SK-N-SH (cell line): ENCODE data around the gene ADAMTS19. TPM values are rescaled to one million over a fixed set of nuclear protein-coding genes. Genes with fewer than 3 reads are reported as not detected.

Experiments
- CTCF ChIA-PET: fragments of 300-600, 350-600 bp; formaldehyde crosslinking; extraction: SDS; loops from one replicate; lab custom pipeline; 2021; lab: Yijun Ruan, JAX
- POLR2A ChIA-PET: fragments of 350-600 bp; sonication (Branson Sonifier 250); formaldehyde crosslinking; extraction: SDS; loops from one replicate; lab custom pipeline; 2020; ENCODE audit warnings: antibody characterized with exemption, inconsistent platforms; lab: Yijun Ruan, JAX
- DNase-seq: peaks from one replicate; pipeline ENCODE4 v3.0.0; 2012
- H2AFZ ChIP-seq: fragments of 200-600 bp; sonication (generic); 2 replicates; pipeline ENCODE4 v1.8.1; 2016; ENCODE audit warnings: antibody characterized with exemption, mild to moderate bottlenecking, low read depth
- H3F3A ChIP-seq: fragments of 200-600 bp; sonication (generic); replicated peaks from 2 replicates; pipeline ENCODE3; 2016; ENCODE audit warnings: antibody characterized with exemption, mild to moderate bottlenecking; ENCODE audit not compliant: insufficient read depth
- H3K27ac ChIP-seq, 2 experiments: fragments of 200-500 bp in 1 of 2; fragments of 200-600 bp in 1 of 2; sonication (Bioruptor generic) in 1 of 2; sonication (generic), shearing (Covaris generic) in 1 of 2; 2 replicates each; pipeline versions ENCODE4 v1.5.1 to v1.6.1; 2014 to 2016; ENCODE audit warnings: low read depth in 2 of 2, inconsistent platforms in 1 of 2, low read length in 1 of 2, mild to moderate bottlenecking in 1 of 2, mixed read lengths in 1 of 2
- H3K27me3 ChIP-seq: fragments of 200-600 bp; sonication (generic), shearing (Covaris generic); 2 replicates; pipeline ENCODE4 v1.6.1; 2016; ENCODE audit warnings: mixed run types; ENCODE audit not compliant: insufficient read depth
- H3K36me3 ChIP-seq, 2 experiments: fragments of 200-500 bp in 1 of 2; fragments of 200-600 bp in 1 of 2; sonication (Bioruptor generic) in 1 of 2; sonication (generic) in 1 of 2; replicated peaks in 1 of 2; 2 replicates each; pipeline versions ENCODE3 to v1.5.1; 2014 to 2016; ENCODE audit warnings: low read length in 1 of 2, mild to moderate bottlenecking in 1 of 2; ENCODE audit not compliant: insufficient read depth in 2 of 2, control insufficient read depth in 1 of 2
- H3K4me1 ChIP-seq, 2 experiments: fragments of 200-500 bp in 1 of 2; fragments of 200-600 bp in 1 of 2; sonication (Bioruptor generic) in 1 of 2; sonication (generic), shearing (Covaris generic) in 1 of 2; 2 replicates each; pipeline versions ENCODE4 v1.5.1 to v1.6.1; 2014 to 2016; ENCODE audit warnings: low read depth in 1 of 2, low read length in 1 of 2, mixed run types in 1 of 2; ENCODE audit not compliant: insufficient read depth in 2 of 2, control insufficient read depth in 1 of 2
- H3K4me2 ChIP-seq: fragments of 200-600 bp; sonication (generic), shearing (Covaris generic); 2 replicates; pipeline ENCODE4 v1.6.1; 2017; ENCODE audit warnings: mixed run types
- H3K4me3 ChIP-seq, 2 experiments: fragments of 200-500 bp in 1 of 2; fragments of 200-600 bp in 1 of 2; sonication (Bioruptor generic) in 1 of 2; sonication (generic), shearing (Covaris generic) in 1 of 2; 2 replicates each; pipeline versions ENCODE4 v1.5.1 to v1.8.1; 2014 to 2016; ENCODE audit warnings: low read depth in 2 of 2, inconsistent platforms in 1 of 2, low read length in 1 of 2, mild to moderate bottlenecking in 1 of 2, mixed read lengths in 1 of 2, moderate library complexity in 1 of 2
- H3K79me2 ChIP-seq: fragments of 200-600 bp; sonication (generic); 2 replicates; pipeline ENCODE4 v1.8.1; 2017; ENCODE audit warnings: mild to moderate bottlenecking; ENCODE audit not compliant: insufficient read depth
- H3K9ac ChIP-seq: fragments of 200-600 bp; sonication (generic); 2 replicates; pipeline ENCODE4 v1.6.1; 2017; ENCODE audit warnings: mixed run types
- H3K9me2 ChIP-seq: fragments of 200-600 bp; sonication (generic); 2 replicates; pipeline ENCODE4 v1.6.1; 2017; ENCODE audit warnings: mixed run types
- H3K9me3 ChIP-seq: fragments of 200-600 bp; sonication (generic); 2 replicates; pipeline ENCODE4 v1.6.1; 2017; ENCODE audit warnings: mixed run types, mild to moderate bottlenecking, moderate library complexity
- H4K20me1 ChIP-seq: fragments of 200-600 bp; sonication (generic); 2 replicates; pipeline ENCODE4 v1.6.1; 2017; ENCODE audit warnings: mild to moderate bottlenecking, mixed run types; ENCODE audit not compliant: insufficient read depth
- CHD2 ChIP-seq: fragments of 150-350 bp; IDR thresholded peaks from 2 replicates; pipeline ENCODE4 v1.6.1; 2018; ENCODE audit warnings: low read length; ENCODE audit not compliant: partially characterized antibody
- GABPA ChIP-seq: IDR thresholded peaks from 2 replicates; pipeline ENCODE4 v1.4.0; 2012; ENCODE audit warnings: low read depth, mild to moderate bottlenecking
- GATA2 ChIP-seq: sonication (generic); formaldehyde crosslinking; IDR thresholded peaks from 2 replicates; pipeline ENCODE4 v1.5.0; 2020; ENCODE audit warnings: mild to moderate bottlenecking, missing genetic modification reagents
- JUND ChIP-seq: IDR thresholded peaks from 2 replicates; pipeline ENCODE4 v1.4.0; 2012
- MEF2A ChIP-seq: IDR thresholded peaks from 2 replicates; pipeline ENCODE4 v1.4.0; 2012; ENCODE audit warnings: low read depth, borderline replicate concordance
- MXI1 ChIP-seq: IDR thresholded peaks from 2 replicates; pipeline ENCODE4 v1.6.1; 2012; ENCODE audit warnings: mild to moderate bottlenecking, low read depth, low read length, improper control_type of control experiment
- NFIC ChIP-seq: IDR thresholded peaks from 2 replicates; pipeline ENCODE4 v1.4.0; 2012; ENCODE audit warnings: borderline replicate concordance
- RCOR1 ChIP-seq: fragments of 150-350 bp; IDR thresholded peaks from 2 replicates; pipeline ENCODE4 v1.6.1; 2017; ENCODE audit warnings: antibody characterized with exemption, low read length
- RFX5 ChIP-seq: IDR thresholded peaks from 2 replicates; pipeline ENCODE4 v1.6.1; 2012; ENCODE audit warnings: mild to moderate bottlenecking, improper control_type of control experiment, low read length
- SIN3A ChIP-seq: IDR thresholded peaks from 2 replicates; pipeline ENCODE4 v1.6.1; 2012; ENCODE audit warnings: low read depth, mild to moderate bottlenecking, low read length, moderate library complexity, borderline replicate concordance
- SMC3 ChIP-seq: IDR thresholded peaks from 2 replicates; pipeline ENCODE4 v1.6.1; 2012; ENCODE audit warnings: low read depth, low read length, improper control_type of control experiment
- TAF1 ChIP-seq: IDR thresholded peaks from 2 replicates; pipeline ENCODE4 v1.6.1; 2012; ENCODE audit warnings: low read depth, mild to moderate bottlenecking, low read length, moderate library complexity, borderline replicate concordance
- TEAD4 ChIP-seq: IDR thresholded peaks from 2 replicates; pipeline ENCODE4 v1.4.0; 2012; ENCODE audit warnings: mild to moderate bottlenecking, borderline replicate concordance; ENCODE audit not compliant: insufficient read depth
- YY1 ChIP-seq: IDR thresholded peaks from 2 replicates; pipeline ENCODE4 v1.4.0; 2012; ENCODE audit warnings: low read depth, mild to moderate bottlenecking
- WGBS: methylation state at CpG from one replicate; pipeline ENCODE4 v1.1.6; 2017; ENCODE audit warnings: low lambda C conversion rate; 5-methylcytosine and 5-hydroxymethylcytosine counted together
- polyA plus RNA-seq, 3 experiments: library from polyadenylated mRNA; depleted of rRNA; stranded (reverse); fragments of >200 nt; gene quantifications; 2 replicates each; pipeline ENCODE4 v1.2.3, GENCODE V29; 2012
- TF ChIP-seq, protein P1 (sequence below): IDR thresholded peaks from 2 replicates; pipeline ENCODE4 v1.4.0; 2012; ENCODE audit warnings: low read depth, borderline replicate concordance
- TF ChIP-seq, protein P2 (sequence below): IDR thresholded peaks from 2 replicates; pipeline ENCODE4 v1.4.0; 2012; ENCODE audit warnings: low read depth
- TF ChIP-seq, protein P3 (sequence below): fragments of 150-350 bp; IDR thresholded peaks from 2 replicates; pipeline ENCODE4 v1.6.1; 2017; ENCODE audit warnings: antibody characterized with exemption, low read length, low read depth, borderline replicate concordance
- TF ChIP-seq, protein P4 (sequence below): IDR thresholded peaks from 2 replicates; pipeline ENCODE4; 2012
- TF ChIP-seq, protein P5 (sequence below): IDR thresholded peaks from 2 replicates; pipeline ENCODE4 v1.6.1; 2012; ENCODE audit warnings: mild to moderate bottlenecking, low read depth, low read length, moderate library complexity

The ADAMTS19 gene
- polyA plus RNA-seq, 1 of the 3 experiments (the other 2 are of a cell fraction): 0.10 TPM

DNA sequence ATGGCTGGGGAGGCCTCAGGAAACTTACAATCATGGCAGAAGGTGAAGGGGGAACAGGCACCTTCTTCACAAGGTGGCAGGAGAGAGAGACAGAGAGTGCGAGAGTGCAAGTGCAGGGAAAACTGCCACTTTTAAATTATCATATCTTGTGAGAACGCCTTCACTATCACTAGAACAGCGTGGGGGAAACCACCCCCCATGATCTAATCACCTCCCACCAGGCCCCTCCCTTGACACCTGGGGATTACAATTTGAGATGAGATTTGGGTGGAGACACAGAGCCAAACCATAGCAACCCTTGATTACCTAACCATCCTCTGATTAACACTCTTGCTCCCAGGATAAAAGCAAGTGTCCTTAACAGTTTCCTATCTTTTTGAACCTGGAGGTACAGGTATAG lies 21.1 kb downstream of the ADAMTS19 start:
- Histone ChIP-seq H3K9ac (no peak overlapping the region), H3K27me3 (no peaks in the 10 kb centered on the region; the same call in 1 of the 2 replicates), H3K4me1 (no peaks in the 10 kb centered on the region), H3K4me2 (no peak overlapping the region), H4K20me1 (no peaks in the 10 kb centered on the region), H3F3A (no peaks in the 10 kb centered on the region), H3K9me3 (no peaks in the 10 kb centered on the region), H3K9me2 (no peaks in the 10 kb centered on the region), H2AFZ (no peak overlapping the region), H3K4me3 (no peak overlapping the region), H3K36me3 (peaks cover 0 to 4% of the 10 kb centered on the region in 2 experiments), H3K79me2 (no peaks in the 10 kb centered on the region), H3K27ac (no peak overlapping the region)
- DNase-seq: no peak
- WGBS: 0% methylated on average over 3 of the region's 3 CpGs
- CTCF ChIA-PET: no interaction called here
- POLR2A ChIA-PET: no interaction called here
- TF ChIP-seq YY1 (no peak), MEF2A (no peak), RFX5 (no peak), GABPA (no peak), TAF1 (no peak), TEAD4 (no peak), JUND (no peak), SMC3 (no peak), SIN3A (no peak), RCOR1 (no peak), CHD2 (no peak), MXI1 (no peak), NFIC (no peak), GATA2 (no peak)
- TF ChIP-seq, protein P1, sequence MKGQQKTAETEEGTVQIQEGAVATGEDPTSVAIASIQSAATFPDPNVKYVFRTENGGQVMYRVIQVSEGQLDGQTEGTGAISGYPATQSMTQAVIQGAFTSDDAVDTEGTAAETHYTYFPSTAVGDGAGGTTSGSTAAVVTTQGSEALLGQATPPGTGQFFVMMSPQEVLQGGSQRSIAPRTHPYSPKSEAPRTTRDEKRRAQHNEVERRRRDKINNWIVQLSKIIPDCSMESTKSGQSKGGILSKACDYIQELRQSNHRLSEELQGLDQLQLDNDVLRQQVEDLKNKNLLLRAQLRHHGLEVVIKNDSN: no peak
- TF ChIP-seq, protein P2, sequence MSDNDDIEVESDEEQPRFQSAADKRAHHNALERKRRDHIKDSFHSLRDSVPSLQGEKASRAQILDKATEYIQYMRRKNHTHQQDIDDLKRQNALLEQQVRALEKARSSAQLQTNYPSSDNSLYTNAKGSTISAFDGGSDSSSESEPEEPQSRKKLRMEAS: no peak
- TF ChIP-seq, protein P3, sequence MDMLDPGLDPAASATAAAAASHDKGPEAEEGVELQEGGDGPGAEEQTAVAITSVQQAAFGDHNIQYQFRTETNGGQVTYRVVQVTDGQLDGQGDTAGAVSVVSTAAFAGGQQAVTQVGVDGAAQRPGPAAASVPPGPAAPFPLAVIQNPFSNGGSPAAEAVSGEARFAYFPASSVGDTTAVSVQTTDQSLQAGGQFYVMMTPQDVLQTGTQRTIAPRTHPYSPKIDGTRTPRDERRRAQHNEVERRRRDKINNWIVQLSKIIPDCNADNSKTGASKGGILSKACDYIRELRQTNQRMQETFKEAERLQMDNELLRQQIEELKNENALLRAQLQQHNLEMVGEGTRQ: no peak
- TF ChIP-seq, protein P4, sequence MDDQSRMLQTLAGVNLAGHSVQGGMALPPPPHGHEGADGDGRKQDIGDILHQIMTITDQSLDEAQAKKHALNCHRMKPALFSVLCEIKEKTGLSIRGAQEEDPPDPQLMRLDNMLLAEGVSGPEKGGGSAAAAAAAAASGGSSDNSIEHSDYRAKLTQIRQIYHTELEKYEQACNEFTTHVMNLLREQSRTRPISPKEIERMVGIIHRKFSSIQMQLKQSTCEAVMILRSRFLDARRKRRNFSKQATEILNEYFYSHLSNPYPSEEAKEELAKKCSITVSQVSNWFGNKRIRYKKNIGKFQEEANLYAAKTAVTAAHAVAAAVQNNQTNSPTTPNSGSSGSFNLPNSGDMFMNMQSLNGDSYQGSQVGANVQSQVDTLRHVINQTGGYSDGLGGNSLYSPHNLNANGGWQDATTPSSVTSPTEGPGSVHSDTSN: no peak

DNA sequence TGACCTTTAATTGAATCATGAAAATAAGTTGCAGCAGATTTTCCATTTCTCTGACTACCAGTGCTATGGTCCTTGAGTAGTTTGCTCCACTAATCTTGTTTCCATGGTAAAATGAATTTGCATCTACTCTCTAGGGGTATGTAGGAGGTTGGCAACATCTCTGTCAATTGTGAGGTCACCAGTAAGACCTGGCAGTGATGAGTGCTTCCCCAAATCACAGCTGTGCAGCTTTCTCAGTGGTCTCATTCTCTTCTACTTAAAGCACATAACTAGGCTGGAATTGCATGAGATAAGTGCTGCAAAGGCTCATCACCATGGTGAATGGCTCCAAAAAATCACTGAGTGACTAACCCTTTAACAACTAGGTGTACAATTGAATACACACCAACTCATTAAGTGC lies 36.3 kb downstream of the ADAMTS19 start:
- H3K9me2 ChIP-seq: no peaks in the 10 kb centered on the region
- no peak for DNase-seq
- H3K9ac ChIP-seq: no peak overlapping the region
- H3K36me3 ChIP-seq: no peaks in the 10 kb centered on the region
- H2AFZ ChIP-seq: no peak overlapping the region
- ChIA-PET CTCF (no interaction called here), POLR2A (no interaction called here)
- no peaks in the 10 kb centered on the region for H4K20me1 ChIP-seq
- H3K27me3 ChIP-seq: no peaks in the 10 kb centered on the region
- H3F3A ChIP-seq: no peaks in the 10 kb centered on the region
- no peaks in the 10 kb centered on the region for H3K4me1 ChIP-seq
- no peak overlapping the region for H3K4me3 ChIP-seq
- H3K79me2 ChIP-seq: no peaks in the 10 kb centered on the region
- TF ChIP-seq, protein P5, sequence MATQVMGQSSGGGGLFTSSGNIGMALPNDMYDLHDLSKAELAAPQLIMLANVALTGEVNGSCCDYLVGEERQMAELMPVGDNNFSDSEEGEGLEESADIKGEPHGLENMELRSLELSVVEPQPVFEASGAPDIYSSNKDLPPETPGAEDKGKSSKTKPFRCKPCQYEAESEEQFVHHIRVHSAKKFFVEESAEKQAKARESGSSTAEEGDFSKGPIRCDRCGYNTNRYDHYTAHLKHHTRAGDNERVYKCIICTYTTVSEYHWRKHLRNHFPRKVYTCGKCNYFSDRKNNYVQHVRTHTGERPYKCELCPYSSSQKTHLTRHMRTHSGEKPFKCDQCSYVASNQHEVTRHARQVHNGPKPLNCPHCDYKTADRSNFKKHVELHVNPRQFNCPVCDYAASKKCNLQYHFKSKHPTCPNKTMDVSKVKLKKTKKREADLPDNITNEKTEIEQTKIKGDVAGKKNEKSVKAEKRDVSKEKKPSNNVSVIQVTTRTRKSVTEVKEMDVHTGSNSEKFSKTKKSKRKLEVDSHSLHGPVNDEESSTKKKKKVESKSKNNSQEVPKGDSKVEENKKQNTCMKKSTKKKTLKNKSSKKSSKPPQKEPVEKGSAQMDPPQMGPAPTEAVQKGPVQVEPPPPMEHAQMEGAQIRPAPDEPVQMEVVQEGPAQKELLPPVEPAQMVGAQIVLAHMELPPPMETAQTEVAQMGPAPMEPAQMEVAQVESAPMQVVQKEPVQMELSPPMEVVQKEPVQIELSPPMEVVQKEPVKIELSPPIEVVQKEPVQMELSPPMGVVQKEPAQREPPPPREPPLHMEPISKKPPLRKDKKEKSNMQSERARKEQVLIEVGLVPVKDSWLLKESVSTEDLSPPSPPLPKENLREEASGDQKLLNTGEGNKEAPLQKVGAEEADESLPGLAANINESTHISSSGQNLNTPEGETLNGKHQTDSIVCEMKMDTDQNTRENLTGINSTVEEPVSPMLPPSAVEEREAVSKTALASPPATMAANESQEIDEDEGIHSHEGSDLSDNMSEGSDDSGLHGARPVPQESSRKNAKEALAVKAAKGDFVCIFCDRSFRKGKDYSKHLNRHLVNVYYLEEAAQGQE: no peak
- no peak overlapping the region for H3K4me2 ChIP-seq
- H3K9me3 ChIP-seq: no peaks in the 10 kb centered on the region
- no peak overlapping the region for H3K27ac ChIP-seq
